HEK293T (cell line): Measurements from ENCODE around the gene BTG2.

ENCODE experiments used
- CTCF ChIA-PET: fragments of 350-600 bp; formaldehyde crosslinking; extraction: SDS; loops from one replicate; lab custom pipeline; 2021; ENCODE audit warnings: antibody characterized with exemption, inconsistent platforms; lab: Yijun Ruan, JAX
- POLR2A ChIA-PET: fragments of 350-600 bp; formaldehyde crosslinking; extraction: SDS; loops from one replicate; lab custom pipeline; 2020; ENCODE audit warnings: antibody characterized with exemption, inconsistent platforms; lab: Yijun Ruan, JAX
- DNase-seq: peaks from one replicate; pipeline ENCODE4 v3.0.0; 2012; ENCODE audit warnings: mixed read lengths; ENCODE audit errors: extremely low spot score
- ARNT ChIP-seq: fragments of 450-650 bp; IDR thresholded peaks from 2 replicates; pipeline ENCODE4 v1.6.1; 2017; ENCODE audit warnings: mild to moderate bottlenecking
- BHLHE40 ChIP-seq: fragments of 450-650 bp; IDR thresholded peaks from 2 replicates; pipeline ENCODE4 v1.6.1; 2016; ENCODE audit warnings: mild to moderate bottlenecking, moderate library complexity, borderline replicate concordance
- CTBP1 ChIP-seq: fragments of 450-650 bp; IDR thresholded peaks from 2 replicates; pipeline ENCODE4 v1.6.1; 2016; ENCODE audit warnings: borderline replicate concordance
- ELF4 ChIP-seq: fragments of 450-650 bp; IDR thresholded peaks from 2 replicates; pipeline ENCODE4 v1.6.1; 2017; ENCODE audit warnings: antibody characterized with exemption
- FOXA1 ChIP-seq: fragments of 450-650 bp; IDR thresholded peaks from 2 replicates; pipeline ENCODE4 v1.6.1; 2016; ENCODE audit warnings: mild to moderate bottlenecking
- FOXK2 ChIP-seq: fragments of 450-650 bp; IDR thresholded peaks from 2 replicates; pipeline ENCODE4 v1.6.1; 2016; ENCODE audit warnings: mild to moderate bottlenecking
- FOXM1 ChIP-seq: fragments of 450-650 bp; IDR thresholded peaks from 2 replicates; pipeline ENCODE4 v1.6.1; 2017; ENCODE audit warnings: mild to moderate bottlenecking, borderline replicate concordance
- HDGF ChIP-seq: fragments of 450-650 bp; IDR thresholded peaks from 2 replicates; pipeline ENCODE4 v1.6.1; 2017; ENCODE audit warnings: antibody characterized with exemption, borderline replicate concordance
- L3MBTL2 ChIP-seq: fragments of 450-650 bp; conservative IDR thresholded peaks from 2 replicates; pipeline ENCODE4 v1.6.1; 2016; ENCODE audit warnings: mild to moderate bottlenecking
- LEF1 ChIP-seq: fragments of 450-650 bp; IDR thresholded peaks from 2 replicates; pipeline ENCODE4 v1.6.1; 2017; ENCODE audit warnings: mild to moderate bottlenecking, borderline replicate concordance
- NFRKB ChIP-seq: fragments of 450-650 bp; IDR thresholded peaks from 2 replicates; pipeline ENCODE4 v1.6.1; 2016; ENCODE audit warnings: mild to moderate bottlenecking, moderate library complexity
- PKNOX1 ChIP-seq: fragments of 450-650 bp; IDR thresholded peaks from 2 replicates; pipeline ENCODE4 v1.6.1; 2016
- SP1 ChIP-seq: fragments of 450-650 bp; IDR thresholded peaks from 2 replicates; pipeline ENCODE4 v1.6.1; 2017
- SUZ12 ChIP-seq: fragments of 450-650 bp; IDR thresholded peaks from 2 replicates; pipeline ENCODE4 v1.6.1; 2016; ENCODE audit warnings: mild to moderate bottlenecking
- TARDBP ChIP-seq: fragments of 450-650 bp; IDR thresholded peaks from 2 replicates; pipeline ENCODE4 v1.6.1; 2016
- ZNF384 ChIP-seq: fragments of 450-650 bp; IDR thresholded peaks from 2 replicates; pipeline ENCODE4 v1.6.1; 2016

The BTG2 gene

GRCh38 chr1:203287898-203288297 is 17.4 kb upstream of the BTG2 start:
- ChIA-PET CTCF (interaction anchor here (0.6 to 1.5 kb wide), 3 partner anchors 20 to 49 kb away, joined by 3 to 6 read pairs (median 4); no protein-coding TSS in a partner anchor), POLR2A (interaction anchor here (2.1 kb wide), 1 partner anchor 40 kb away, joined by 10 read pairs; no protein-coding TSS in a partner anchor)
- TF ChIP-seq ARNT (no peak), TARDBP (no peak), HDGF (no peak), FOXK2 (no peak), LEF1 (no peak), ZNF384 (no peak), BHLHE40 (no peak), L3MBTL2 (no peak), FOXM1 (no peak), FOXA1 (no peak), ELF4 (no peak), CTBP1 (no peak), SUZ12 (no peak), SP1 (no peak), NFRKB (no peak), PKNOX1 (no peak)
- DNase-seq, result no peak

- ChIA-PET POLR2A (interaction anchor here (1.0 to 2.1 kb wide), 2 partner anchors 28 to 39 kb away, joined by 3 to 10 read pairs; no protein-coding TSS in a partner anchor), CTCF (interaction anchor here (1.5 to 1.6 kb wide), 2 partner anchors 16 to 21 kb away, joined by 5 to 6 read pairs; no protein-coding TSS in a partner anchor)
- DNase-seq, result no peak
- TF ChIP-seq FOXM1 (no peak), FOXK2 (no peak), ZNF384 (no peak), SUZ12 (no peak), ARNT (no peak), BHLHE40 (no peak)
Measured at GRCh38 chr1:203288400-203288799, 16.9 kb upstream of the BTG2 start.

GRCh38 chr1:203289281-203289981 is 15.9 kb upstream of the BTG2 start:
- TF ChIP-seq ARNT (no peak), SP1 (no peak), PKNOX1 (no peak), SUZ12 (no peak), FOXK2 (no peak), FOXM1 (no peak), BHLHE40 (no peak), FOXA1 (no peak), LEF1 (no peak), ZNF384 (no peak), HDGF (no peak), ELF4 (no peak), NFRKB (no peak), L3MBTL2 (no peak), CTBP1 (no peak), TARDBP (no peak)
- no peak for DNase-seq
- POLR2A ChIA-PET, result interaction anchor here (1.0 to 1.5 kb wide), 3 partner anchors 8 to 27 kb away, joined by 3 to 4 read pairs (median 3); no protein-coding TSS in a partner anchor
- CTCF ChIA-PET, result interaction anchor here (0.9 to 1.6 kb wide), 3 partner anchors 17 to 205 kb away, joined by 3 to 6 read pairs (median 5); no protein-coding TSS in a partner anchor

- no peak for TF ChIP-seq FOXA1
- no peak for TF ChIP-seq HDGF
- TF ChIP-seq ARNT, result no peak
- no peak for TF ChIP-seq CTBP1
- no peak for TF ChIP-seq BHLHE40
- TF ChIP-seq ZNF384, result no peak
- no peak for TF ChIP-seq NFRKB
- TF ChIP-seq SUZ12, result no peak
- TF ChIP-seq L3MBTL2, result no peak
- ChIA-PET CTCF (interaction anchor here (0.9 to 1.5 kb wide), 2 partner anchors 17 to 205 kb away, joined by 3 to 5 read pairs; no protein-coding TSS in a partner anchor), POLR2A (interaction anchor here (1.2 to 1.7 kb wide), 3 partner anchors 9 to 27 kb away, joined by 3 to 4 read pairs (median 4); no protein-coding TSS in a partner anchor)
- DNase-seq, result no peak
Measured at GRCh38 chr1:203289982-203290260, 15.4 kb upstream of the BTG2 start.

- DNase-seq, result peak; percentile 87
- ChIA-PET CTCF (interaction anchor here (0.9 to 1.5 kb wide), 2 partner anchors 18 to 206 kb away, joined by 3 to 5 read pairs; no protein-coding TSS in a partner anchor), POLR2A (interaction anchor here (1.0 to 2.4 kb wide), 6 partner anchors 9 to 26 kb away, joined by 3 to 10 read pairs (median 4); partner anchors contain the start of gene BTG2)
- TF ChIP-seq CTBP1 (no peak), FOXM1 (no peak), HDGF (no peak), NFRKB (no peak), PKNOX1 (0 out of 2 replicates have a peak, but pooled peaks have one; percentile 19), L3MBTL2 (peak; percentile 84), ELF4 (no peak), FOXA1 (no peak)
Measured at GRCh38 chr1:203290261-203291089, 14.8 kb upstream of the BTG2 start.
